Measurements from ENCODE around the gene C13orf46.
A peak's percentile ranks its signal among the peaks of the same experiment; 100 is the strongest.
"Not testable (repeated sequence)": the region's sequence is repeated elsewhere in the genome, so short reads cannot be mapped to it uniquely, and the experiment has no call there.

C13orf46 gene
- total RNA-seq, result 8.2 to 14.3 (median 10.2) reads per million in 4 donors

DNA sequence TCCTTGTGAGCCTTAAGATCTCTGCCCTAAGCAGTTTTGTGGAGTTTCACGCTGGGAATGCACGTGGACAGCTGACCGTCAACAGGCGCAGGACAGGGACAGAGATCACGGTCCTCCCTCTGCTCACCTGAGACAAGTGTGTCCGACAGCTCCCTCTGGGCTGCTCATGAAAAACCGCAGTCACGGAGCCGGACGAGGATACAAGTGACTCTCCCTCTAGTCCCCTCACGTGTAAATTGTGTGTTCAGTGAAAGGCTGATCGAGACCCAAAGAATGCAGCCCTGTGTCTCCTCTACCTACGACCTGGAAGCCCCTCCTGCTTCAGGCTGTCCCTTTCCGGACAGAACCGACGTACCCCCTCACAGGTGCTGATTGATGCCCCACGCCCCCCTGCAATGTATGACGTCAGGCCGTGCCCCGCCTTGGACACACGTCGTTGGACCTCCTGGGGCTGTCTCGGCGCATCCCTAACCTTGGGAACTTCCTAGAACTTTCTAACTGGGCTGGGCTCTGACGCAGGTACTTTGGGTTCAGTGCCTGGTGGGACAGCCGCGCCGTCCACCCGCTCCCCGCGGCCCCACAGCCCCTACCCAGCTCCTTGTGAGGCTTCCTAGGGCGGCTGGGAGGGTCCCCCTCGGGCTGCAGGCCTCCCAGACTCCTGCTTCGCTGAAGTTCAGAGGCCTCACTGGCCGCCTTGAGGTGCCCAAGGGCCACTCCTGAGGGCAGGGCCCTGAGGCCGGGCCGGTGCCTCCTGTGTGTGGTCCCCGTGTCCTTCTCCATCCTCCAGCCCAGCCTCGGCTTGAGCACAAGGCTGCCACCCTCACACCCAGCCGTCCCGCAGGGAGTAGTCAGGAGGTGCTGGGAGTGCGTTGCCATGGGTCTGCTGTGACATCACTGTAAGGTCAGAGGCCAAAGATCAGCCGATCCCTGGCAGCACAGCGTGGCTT, at the start of gene C13orf46:
Gene C13orf46 (minus strand): TSS at position 859 of the 947 bp plus-strand sequence. CDS start 79 bp downstream, at position 780.
- DNase-seq, result no peak

DNA sequence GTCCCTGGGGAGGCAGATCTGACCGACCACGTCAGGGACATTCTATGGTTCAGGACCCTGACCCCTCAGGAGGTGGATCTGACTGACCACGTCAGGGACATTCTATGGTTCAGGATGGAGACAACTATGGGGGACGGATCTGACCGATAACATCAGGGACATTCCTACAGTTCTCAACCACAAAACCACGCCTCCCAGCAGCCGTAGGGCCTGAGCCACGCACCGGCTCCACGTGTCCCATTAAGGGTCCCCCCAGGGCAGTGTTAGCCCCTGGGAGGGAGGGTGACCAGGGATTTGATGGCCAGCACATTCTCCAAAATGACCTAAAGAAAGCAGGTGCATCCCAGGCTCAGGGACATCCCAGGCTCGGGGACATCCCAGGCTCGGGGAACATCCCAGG, 49.0 kb upstream of the C13orf46 start:
- DNase-seq, result no peak

DNA sequence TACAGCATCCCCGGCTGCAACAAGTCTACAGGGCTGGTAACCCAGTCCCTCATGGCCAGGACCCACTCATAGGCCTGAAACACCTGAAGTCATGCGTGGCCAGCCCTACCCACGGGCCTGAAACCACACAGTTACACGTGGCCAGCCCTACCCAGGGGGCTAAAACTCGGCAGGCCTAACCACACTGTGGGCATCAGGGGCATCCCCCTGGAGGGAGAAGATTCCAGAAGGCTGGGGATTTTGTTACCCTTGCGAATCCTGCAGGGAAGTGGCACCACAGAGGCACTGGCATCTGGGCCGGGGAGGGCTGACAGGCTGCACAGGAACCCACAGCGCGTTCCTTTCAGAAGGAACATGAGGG, 48.4 kb upstream of the C13orf46 start:
- no peak for DNase-seq

DNA sequence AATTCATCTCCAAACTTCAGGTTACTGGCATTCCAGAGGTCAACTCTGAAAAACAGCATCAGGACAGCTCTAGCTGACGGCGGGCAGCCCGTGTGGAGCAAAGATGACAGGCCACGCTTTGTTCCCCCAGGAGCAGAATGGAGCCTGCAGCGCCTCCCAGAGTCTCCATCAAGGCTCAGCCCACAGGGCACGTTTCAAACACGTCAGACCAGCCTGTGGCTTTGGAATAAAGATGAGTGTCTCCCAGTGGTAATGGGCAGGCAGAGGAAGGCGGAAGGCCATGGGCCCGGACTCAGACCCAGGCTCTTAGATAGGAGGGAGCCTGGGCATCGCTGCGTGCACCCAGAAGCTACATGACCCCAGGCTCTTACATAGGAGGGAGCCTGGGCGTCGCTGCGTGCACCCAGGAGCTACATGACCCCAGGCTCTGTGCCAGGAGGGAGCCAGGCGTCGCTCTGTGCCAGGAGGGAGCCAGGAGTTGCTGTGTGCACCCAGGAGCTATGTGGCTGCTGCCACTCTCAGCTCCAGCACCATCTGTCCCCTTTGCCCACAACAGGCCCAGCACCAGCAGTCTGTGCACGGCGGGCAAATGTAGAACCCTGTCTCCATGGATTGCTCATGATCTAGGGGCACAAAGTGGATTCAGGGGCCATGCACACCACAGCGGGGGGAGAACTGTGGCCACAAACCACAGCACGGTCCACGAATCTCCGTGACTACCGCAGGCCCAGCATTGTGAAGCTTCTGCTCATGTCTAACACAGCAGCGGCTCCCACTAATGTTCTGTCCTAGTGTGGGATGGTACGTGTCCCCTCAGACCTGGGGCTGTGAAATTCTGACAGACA, 47.8 kb upstream of the C13orf46 start:
- DNase-seq, result no peak

DNA sequence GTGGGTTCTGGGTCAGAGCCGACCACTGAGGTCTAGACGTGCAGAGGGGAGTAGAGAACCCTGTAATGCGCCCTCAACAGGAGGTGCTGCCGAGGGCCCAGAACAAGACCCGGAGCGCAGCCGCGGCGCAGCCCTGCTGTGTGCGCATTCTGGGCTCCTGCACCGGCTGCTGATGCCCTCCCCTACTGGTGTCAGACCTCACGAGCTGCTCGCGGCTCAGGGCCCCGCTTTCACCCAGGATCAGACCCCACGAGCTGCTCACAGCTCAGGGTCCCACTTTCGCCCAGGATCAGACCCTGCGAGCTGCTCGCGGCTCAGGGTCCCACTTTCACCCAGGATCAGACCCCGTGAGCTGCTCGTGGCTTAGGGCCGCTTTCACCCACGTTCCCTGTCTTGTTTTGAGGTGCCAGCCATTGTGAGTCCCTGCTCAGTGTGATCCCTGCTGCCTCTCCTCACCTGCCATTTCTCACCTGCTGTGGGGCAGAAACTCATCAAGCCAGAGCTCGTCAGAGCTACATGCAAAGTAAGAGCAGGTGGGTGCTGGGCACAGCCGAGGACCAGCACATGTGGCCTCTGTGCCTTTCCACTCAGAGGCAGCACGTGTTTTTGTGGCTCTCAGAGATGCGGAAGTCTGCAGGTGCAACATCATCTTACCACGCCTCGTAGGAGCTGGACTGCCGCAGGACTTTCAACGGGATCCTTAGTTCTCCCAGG, 47.0 kb upstream of the C13orf46 start:
- no peak for DNase-seq

DNA sequence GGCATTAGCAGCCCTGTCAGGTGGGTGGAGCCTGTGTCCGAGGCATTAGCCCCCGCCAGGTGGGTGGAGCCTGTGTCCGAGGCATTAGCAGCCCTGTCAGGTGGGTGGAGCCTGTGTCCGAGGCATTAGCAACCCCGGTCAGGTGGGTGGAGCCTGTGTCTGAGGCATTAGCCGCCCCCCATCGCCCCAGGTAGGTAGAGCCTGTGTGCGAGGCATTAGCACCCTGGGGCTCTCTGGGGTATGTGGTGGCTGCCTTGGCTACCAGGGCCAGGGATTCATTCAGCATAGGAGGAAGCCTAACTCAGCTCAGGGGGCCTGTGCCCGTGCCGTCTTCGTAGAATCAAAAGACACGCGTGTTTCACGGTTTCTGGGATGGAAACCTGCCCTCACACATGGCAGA, 46.3 kb upstream of the C13orf46 start:
- not testable (repeated sequence) for DNase-seq

DNA sequence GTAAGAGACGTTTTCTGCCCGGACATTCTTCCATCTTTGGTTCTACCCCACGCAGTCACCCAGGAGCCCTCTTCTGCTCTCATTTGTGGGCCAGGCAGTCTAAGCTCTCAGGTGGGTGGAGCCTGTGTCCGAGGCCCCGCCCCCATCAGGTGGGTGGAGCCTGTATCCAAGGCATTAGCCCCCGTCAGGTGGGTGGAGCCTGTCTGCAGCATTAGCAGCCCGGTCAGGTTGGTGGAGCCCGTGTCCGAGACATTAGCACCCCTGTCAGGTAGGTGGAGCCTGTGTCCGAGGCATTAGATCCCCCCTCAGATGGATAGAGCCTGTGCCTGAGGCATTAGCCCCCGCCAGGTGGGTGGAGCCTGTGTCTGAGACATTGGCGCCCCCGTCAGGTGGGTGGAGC, 45.5 kb upstream of the C13orf46 start:
- DNase-seq, result peak in 2 of 5 donors; percentile 34 to 43

- DNase-seq, result no peak
Observed at GRCh38 chr13:114018461-114019055, 44.7 kb upstream of the C13orf46 start.

DNA sequence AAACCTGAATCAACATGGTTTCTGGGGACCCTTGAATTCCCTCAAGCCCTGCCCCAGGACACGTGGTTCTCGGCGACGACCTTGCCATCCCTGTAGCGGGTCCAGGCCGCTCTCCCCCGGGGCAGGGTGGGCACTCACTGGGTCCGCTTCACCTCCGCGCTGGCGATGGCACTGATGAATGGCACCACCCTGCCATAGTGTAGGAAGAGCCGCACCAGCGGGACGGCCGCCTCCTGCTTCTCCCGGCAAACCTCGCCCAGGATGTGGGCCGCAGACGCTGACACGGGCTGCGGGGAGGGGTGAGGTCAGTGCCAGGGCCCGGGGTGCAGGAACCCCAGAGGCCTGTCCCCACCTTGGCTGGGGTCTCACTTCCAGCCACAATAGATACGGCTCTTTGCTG, 44.1 kb upstream of the C13orf46 start:
- no peak for DNase-seq

GRCh38 chr13:114017028-114017630, 43.3 kb upstream of the C13orf46 start:
- no peak for DNase-seq

- no peak for DNase-seq
Observed at GRCh38 chr13:114016321-114017027, 42.6 kb upstream of the C13orf46 start.

DNA sequence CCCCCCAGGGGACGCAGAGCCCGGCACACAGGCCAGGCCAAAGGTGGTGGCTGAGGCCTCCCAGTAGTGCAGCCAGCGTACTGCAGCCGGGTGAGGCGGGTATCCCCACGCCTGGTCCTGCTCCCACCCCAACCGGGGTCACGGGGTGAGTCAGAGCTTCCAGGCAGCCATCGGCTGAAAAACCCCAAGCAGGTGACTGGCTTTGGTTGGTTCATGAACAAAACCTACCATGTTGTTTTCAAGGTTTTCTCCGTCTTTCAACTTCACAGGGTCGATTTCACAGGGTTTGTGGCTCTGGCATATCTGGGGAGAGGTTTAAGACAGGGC, 42.1 kb upstream of the C13orf46 start:
- DNase-seq, result no peak

GRCh38 chr13:114015111-114015968, 41.5 kb upstream of the C13orf46 start:
- DNase-seq, result no peak

GRCh38 chr13:114013952-114014629, 40.2 kb upstream of the C13orf46 start:
- DNase-seq, result no peak

DNA sequence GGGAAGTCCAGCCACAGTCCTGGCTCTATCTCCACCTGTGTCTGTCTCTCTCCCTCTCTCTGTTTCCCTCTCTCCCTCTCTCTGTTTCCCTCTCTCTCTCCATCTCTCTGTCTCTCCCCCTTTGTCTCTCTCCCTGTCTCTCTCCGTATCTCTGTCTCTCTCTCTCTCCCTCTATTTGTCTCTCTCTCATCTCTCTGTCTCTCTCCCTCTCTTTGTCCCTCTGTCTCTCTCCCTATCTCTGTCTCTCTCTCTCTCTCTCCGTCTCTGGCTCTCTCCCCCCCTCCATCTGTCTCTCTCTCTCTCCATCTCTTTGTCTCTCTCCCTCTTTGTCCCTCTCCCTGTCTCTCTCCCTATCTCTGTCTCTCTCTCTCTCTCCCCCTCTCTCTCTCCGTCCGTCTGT, 39.5 kb upstream of the C13orf46 start:
- no peak for DNase-seq

GRCh38 chr13:114012921-114013320, 39.0 kb upstream of the C13orf46 start:
- DNase-seq, result no peak

DNA sequence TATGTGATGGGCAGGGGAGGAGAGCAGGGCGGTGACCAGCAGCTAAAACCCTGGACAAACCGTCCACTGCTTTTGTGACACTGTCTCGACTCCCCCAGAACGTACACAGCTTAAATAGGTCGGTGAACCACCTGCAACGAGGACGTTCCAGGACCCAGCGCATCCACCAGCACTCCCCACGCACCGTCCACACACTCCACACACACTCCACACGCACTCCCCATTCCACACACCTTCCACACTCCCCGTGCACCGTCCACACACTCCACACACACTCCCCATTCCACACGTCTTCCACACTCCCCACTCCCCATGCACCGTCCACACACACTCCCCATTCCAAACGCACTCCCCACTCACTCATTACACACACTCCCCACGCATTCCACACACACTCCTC, 38.3 kb upstream of the C13orf46 start:
- DNase-seq, result no peak

- no peak for DNase-seq
Observed at GRCh38 chr13:114011226-114011625, 37.4 kb upstream of the C13orf46 start.

DNA sequence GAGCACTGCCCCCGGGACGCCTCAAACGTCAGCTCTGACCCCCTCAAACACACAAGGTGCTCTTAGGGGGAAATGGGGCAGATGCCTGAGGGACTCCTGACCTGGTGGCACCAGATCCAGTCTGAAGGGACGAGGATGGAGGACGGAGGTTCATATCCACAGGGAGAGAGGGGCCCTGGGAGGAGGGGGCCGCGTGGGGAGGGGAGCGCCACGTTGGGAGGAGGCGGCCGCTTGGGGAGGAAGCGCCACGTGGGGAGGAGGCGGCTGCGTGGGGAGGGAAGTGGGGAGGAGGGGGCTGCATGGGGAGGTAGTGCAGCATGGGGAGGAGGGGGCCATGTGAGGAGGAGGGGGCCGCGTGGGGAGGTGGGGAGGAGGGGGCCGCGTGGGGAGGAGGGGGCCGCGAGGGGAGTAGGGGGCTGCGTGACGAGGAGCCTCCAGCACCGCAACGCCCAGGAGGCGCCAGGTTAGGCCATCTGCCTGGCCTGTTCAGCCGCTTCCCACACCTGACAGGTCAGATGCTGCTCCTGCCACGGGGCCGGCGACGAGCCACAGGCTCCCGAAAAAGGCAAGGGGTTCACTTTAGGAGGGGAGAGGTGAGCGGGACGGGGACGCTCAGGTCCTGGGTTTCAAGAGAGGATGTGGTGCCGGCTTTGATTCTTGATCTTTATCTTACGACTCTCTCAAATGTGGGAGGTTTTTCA, 36.7 kb upstream of the C13orf46 start:
- peak in 3 of 5 donors; percentile 12 to 22 (median 20) for DNase-seq

Data from T-helper 1 cell (primary cell).